Hepatocyte (in vitro differentiated cells): ENCODE measurements around the gene ZNG1B.
"Not testable (repeated sequence)": the region's sequence is repeated elsewhere in the genome, so short reads cannot be mapped to it uniquely, and the experiment has no call there.

Experiments
- EZH2 ChIP-seq: fragments of 200-600 bp; sonication (generic); IDR thresholded peaks from 2 replicates; pipeline ENCODE4 v1.6.1; 2016; ENCODE audit warnings: antibody characterized with exemption, mild to moderate bottlenecking, borderline replicate concordance
- EZH2phosphoT487 ChIP-seq: fragments of 200-600 bp; sonication (generic); IDR thresholded peaks from one replicate; pipeline ENCODE4 v1.6.1; 2018; ENCODE audit warnings: antibody characterized with exemption, mild to moderate bottlenecking, low read depth, moderate library complexity; ENCODE audit not compliant: unreplicated experiment, severe bottlenecking
- TF ChIP-seq, protein P1 (sequence below): fragments of 200-600 bp; sonication (generic); IDR thresholded peaks from 2 replicates; pipeline ENCODE4 v1.5.1; 2016; ENCODE audit warnings: antibody characterized with exemption, mild to moderate bottlenecking; ENCODE audit not compliant: poor library complexity

DNA sequence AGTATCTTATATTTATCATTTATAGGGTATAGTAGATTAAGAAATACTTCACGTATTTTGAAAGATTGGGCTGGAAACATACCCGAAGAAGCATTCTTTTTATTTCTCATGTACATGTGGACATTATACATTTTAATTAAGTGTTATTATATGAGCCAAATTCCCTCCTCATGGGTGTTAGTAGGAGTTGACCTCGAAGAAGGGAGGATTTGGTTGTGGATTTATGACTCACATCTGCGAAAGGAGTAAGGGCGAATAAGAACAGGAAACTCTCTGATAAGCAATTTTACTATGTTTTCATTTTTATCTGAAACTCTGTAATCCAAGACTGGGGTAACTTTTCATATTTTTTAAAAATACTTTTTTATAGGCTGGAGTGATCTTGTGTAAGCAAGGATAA, 84.0 kb downstream of the ZNG1B start:
- TF ChIP-seq, protein P1, sequence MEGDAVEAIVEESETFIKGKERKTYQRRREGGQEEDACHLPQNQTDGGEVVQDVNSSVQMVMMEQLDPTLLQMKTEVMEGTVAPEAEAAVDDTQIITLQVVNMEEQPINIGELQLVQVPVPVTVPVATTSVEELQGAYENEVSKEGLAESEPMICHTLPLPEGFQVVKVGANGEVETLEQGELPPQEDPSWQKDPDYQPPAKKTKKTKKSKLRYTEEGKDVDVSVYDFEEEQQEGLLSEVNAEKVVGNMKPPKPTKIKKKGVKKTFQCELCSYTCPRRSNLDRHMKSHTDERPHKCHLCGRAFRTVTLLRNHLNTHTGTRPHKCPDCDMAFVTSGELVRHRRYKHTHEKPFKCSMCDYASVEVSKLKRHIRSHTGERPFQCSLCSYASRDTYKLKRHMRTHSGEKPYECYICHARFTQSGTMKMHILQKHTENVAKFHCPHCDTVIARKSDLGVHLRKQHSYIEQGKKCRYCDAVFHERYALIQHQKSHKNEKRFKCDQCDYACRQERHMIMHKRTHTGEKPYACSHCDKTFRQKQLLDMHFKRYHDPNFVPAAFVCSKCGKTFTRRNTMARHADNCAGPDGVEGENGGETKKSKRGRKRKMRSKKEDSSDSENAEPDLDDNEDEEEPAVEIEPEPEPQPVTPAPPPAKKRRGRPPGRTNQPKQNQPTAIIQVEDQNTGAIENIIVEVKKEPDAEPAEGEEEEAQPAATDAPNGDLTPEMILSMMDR = not testable (repeated sequence)
- TF ChIP-seq EZH2, EZH2phosphoT487: not testable (repeated sequence)
